GM19035 (cell line): ENCODE measurements around the gene C10orf95.
A peak's percentile ranks its signal among the peaks of the same experiment; 100 is the strongest.

Source experiments
- ATAC-seq: cut with Tn5 transposase; IDR thresholded peaks from one replicate; pipeline ENCODE4 v1.9.1; 2021; ENCODE audit not compliant: unreplicated experiment

The C10orf95 gene

GRCh38 chr10:102435133-102435497 is 16.2 kb downstream of the C10orf95 start:
- ATAC-seq = no peak

GRCh38 chr10:102434394-102435132 is 16.8 kb downstream of the C10orf95 start:
- ATAC-seq = no peak

- ATAC-seq = no peak
Observed at GRCh38 chr10:102433619-102434046, 17.7 kb downstream of the C10orf95 start.

- peak; percentile 94 for ATAC-seq
Observed at GRCh38 chr10:102432162-102432950, 19.0 kb downstream of the C10orf95 start, which contains the start of gene CUEDC2. Gene CUEDC2, minus strand, starts transcription at chr10:102432574. Its CDS starts 7,386 bp downstream, at chr10:102425188.

- ATAC-seq = no peak
Observed at GRCh38 chr10:102431452-102432124, 19.8 kb downstream of the C10orf95 start.

GRCh38 chr10:102429468-102429867 is 21.9 kb downstream of the C10orf95 start:
- no peak for ATAC-seq

- no peak for ATAC-seq
Observed at GRCh38 chr10:102426803-102427287, 24.5 kb downstream of the C10orf95 start.

GRCh38 chr10:102425444-102425843 is 25.9 kb downstream of the C10orf95 start:
- ATAC-seq = no peak

- no peak for ATAC-seq
Observed at GRCh38 chr10:102424916-102425315, 26.4 kb downstream of the C10orf95 start.

GRCh38 chr10:102424145-102424544 is 27.2 kb downstream of the C10orf95 start:
- no peak for ATAC-seq

GRCh38 chr10:102423372-102423968 is 27.9 kb downstream of the C10orf95 start:
- ATAC-seq = no peak

- ATAC-seq = peak; percentile 27
Observed at GRCh38 chr10:102422545-102423129, 28.7 kb downstream of the C10orf95 start.

GRCh38 chr10:102421757-102422512 is 29.4 kb downstream of the C10orf95 start:
- peak; percentile 2 for ATAC-seq

- ATAC-seq = no peak
Observed at GRCh38 chr10:102421507-102421756, 29.9 kb downstream of the C10orf95 start.

GRCh38 chr10:102420714-102421506 is 30.4 kb downstream of the C10orf95 start, which contains the start of gene FBXL15:
Gene FBXL15, plus strand, starts transcription at chr10:102420836. Its CDS starts 294 bp downstream, at chr10:102421130.
- ATAC-seq = peak; percentile 67

- ATAC-seq = no peak
Observed at GRCh38 chr10:102420181-102420713, 31.1 kb downstream of the C10orf95 start.

GRCh38 chr10:102419269-102420180 is 31.8 kb downstream of the C10orf95 start:
- no peak for ATAC-seq
